Epidermal melanocyte (primary cell): Measurements from ENCODE around the gene MEGF6.
A peak's percentile ranks its signal among the peaks of the same experiment; 100 is the strongest.

Source experiments
- DNase-seq: peaks from one replicate; pipeline ENCODE4 v3.0.0; 2011; ENCODE audit warnings: low spot score; ENCODE audit not compliant: insufficient read length

MEGF6 gene

DNA sequence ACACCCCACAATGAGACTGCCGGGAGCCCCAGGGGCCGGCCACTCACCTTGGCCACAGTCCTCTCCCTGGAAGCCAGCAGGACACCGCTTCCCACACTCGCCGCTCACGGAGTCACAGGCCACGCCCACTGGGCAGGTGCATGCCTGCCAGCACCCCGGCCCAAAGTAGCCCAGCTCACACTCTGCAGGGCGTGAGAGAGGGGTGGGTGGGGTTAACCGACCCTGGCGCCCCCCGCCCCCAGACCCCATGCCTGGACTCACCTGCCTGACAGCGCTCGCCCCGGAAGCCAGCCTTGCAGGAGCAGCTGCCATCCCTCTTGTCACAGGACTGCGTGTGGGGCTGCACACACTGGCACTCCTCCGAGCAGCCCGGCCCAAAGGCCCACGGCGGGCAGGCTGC lies 106.1 kb downstream of the MEGF6 start:
- no peak for DNase-seq

DNA sequence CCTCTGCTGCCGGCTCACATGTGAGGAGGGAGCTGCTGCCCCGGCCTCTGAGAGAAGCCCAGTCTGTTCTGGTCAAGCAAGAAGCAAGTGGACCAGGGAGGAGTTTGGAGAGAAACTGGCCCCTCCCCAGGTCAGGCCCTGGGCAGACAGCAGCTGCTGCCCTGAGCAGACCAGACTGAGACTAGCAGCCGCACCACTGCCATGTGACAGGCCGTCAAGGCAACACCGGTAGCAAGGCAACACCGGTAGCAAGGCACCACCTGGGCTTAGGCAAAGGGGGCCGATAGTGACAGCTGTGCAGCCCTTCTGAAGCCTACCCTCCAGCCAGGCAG lies 106.5 kb downstream of the MEGF6 start:
- DNase-seq: no peak

DNA sequence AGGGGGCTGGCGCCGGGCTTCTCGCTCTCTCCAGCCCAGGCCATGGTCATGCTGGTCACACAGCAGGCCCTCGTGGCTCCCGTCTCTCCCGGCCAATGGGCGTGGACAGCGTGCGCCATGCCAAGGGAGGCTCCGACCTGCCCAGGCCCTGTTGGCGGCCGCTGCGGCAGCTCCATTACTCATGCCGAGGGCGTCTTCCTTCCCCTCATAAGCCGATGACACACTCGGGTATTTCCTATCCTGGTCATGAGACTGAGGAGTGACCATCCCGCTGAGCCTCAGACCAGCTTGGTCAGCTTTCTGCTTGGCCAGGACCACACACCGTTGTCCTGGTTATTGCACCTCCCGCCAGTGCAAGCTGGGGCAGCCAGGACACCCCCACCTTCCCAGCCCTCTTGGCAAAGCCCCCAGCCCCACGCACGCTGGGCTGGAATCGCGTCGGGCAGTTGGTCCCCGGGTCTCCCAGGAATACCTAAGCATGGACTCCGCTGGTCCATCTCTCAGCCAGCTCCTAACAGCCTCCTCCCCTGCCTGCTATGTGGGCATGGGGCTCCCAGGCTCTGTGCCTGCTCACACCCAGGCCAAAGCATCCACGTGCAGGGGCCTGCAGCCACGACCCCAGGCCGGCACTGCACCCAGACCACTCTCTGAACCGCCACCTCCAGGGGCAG lies 107.0 kb downstream of the MEGF6 start:
- DNase-seq: no peak

DNA sequence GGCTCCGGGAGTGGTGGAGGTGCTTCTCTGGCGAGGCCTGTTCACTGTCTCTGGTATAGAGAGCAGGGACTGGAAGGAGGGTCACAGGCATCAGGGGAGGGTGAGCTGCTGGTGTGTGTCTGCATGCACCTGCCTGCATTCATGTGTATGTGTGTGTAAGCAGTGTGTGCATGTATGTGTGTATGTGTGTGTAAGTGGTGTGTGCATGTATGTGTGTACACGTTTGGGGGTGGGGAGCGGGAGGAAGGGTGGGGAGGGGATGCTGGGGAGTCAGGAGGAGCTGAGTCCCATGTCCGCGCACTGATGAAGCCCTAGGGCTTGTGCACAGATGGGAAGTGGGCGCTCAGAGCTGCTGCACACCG lies 107.8 kb downstream of the MEGF6 start:
- DNase-seq: no peak

DNA sequence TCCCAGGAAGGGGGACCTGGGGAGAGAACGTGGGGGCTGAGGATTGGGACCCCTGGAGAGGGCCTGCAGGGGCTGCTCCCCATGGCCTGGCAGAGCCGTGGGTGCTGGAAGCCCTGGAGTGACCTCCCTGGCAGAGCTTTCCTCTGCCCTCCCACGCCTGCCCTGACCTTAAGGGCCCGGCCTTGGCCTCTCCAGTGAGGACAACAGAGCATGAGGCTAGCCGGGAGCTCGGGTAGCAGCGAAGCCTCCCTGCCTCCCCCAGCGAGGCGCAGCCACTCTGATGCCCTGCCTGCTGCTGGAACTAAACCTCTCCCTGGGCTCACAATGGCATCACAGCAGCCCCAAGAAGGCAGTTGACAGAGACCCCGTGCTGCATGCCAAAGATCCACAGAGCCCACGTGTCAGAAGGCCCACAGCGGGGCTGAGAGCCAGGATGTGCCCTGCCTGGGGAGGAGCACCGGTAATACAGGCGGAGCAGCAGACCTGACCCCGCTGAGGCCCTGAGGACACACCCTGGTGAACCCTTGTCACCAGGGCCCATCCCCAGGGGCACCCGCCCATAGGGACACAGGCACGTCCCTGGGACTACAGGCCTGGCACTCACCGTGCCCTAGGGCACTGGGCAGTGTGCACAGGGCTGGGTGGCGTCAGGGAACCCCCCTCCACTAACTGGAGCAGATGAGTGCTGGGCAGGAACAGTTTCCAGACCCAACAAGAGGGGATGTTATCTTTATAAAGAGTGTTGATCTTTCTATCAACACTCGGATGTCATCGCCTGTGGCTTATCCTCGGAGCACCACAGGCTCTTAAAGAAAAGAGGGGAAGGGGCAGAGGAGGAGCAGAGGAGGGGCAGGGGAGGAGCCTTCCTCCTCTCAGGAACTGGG lies 108.4 kb downstream of the MEGF6 start:
- DNase-seq: no peak

DNA sequence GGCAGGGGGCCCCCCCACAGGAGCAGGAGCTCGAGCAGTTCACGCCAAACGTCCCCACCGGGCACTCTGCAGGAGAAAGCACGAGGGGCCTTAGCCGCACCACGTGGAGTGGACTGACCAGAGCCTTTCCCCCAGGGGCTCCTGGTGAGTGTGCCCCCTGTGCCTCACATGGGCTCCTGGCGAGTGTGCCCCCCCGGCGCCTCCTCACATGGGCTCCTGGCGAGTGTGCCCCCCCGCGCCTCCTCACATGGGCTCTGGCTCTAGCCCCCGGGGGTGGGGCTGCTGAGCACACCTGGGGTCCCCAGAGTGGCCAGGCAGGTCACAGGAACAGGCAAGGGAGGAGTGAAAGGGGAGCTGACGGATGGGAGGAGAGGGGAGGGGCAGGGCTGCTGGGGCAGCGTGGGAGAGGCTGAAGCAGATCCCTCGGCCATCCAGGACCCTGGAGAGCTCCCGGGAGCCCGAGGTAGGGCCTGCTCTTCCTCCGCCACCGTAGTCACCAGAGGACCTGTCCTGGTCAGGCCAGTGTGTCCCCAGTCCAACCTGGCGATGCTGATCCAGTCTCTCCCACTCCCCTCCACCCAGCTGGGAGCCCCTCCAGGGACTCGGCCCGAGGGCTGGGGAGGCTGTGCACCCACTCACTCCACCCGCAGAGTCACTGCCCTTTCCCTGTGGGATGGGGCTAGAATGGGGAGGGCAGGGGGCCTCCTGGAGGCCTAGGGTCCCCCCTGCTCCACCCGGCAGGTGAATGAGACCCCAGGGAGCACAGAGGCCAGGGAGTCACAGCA lies 109.3 kb downstream of the MEGF6 start:
- no peak for DNase-seq

DNA sequence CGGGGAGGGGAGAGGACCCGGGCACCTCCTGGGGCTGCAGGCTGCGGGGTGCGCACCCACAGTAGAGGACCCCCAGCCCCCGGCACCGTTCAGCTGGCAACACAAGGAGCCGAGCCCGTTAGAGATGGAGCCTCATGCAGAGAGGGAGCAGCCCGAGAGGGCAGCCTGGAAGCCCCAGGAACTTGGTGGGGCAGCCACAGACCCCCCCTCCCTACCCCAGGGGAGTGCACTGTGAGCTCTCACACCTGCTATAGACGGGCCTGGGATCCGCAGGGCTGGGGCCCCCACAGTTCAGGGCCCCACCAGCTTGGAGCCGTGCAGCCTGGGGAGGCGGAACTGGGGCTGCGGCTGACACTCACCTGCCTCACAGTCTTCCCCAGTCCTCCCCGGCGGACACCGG lies 109.9 kb downstream of the MEGF6 start:
- no peak for DNase-seq

DNA sequence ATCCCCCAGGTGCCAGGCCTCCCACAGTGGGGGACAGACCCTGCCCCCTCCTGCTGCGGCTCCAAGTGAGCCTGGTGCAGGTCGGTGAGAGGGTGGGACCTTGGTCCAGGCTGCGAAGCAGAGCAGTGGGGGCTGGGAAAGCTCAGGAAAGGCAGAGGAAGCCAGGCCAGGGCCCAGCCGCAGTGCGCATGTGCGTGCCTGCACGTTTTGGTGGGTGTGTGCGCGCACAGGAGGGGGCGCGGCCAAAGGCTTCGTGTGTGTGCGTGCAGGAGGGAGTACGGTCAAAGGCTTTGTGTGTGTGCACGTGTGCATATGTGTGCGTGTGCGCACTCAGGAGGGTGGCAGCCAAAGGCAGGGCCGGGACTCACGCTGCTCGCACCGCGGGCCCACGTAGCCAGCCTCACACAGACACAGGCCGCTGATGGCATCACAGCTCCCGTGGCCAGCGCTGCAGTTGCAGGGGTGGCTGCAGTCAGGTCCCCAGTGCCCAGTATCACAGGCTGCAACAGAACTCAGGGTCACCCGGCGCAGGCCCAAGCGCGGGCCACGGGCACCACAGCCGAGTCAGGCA lies 111.0 kb downstream of the MEGF6 start:
- DNase-seq: no peak

DNA sequence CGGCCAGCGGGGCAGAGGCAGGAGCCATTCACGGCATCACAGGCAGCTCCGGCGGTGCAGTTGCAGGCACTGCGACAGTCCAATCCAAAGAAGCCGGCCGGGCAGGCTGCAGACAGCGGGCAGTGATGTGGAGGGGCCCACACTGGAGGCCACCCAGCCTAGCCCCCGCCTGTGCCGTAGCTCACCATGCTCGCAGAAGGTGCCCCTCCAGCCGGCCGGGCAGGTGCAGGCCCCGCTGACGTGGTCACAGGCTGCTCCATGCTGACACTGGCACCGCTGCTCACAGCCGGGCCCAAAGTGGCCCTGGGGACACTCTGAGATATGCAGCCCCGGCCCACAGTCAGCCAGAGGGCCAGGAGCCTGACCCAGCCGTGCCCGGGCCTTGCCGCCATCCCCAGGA lies 111.7 kb downstream of the MEGF6 start:
- DNase-seq: no peak

DNA sequence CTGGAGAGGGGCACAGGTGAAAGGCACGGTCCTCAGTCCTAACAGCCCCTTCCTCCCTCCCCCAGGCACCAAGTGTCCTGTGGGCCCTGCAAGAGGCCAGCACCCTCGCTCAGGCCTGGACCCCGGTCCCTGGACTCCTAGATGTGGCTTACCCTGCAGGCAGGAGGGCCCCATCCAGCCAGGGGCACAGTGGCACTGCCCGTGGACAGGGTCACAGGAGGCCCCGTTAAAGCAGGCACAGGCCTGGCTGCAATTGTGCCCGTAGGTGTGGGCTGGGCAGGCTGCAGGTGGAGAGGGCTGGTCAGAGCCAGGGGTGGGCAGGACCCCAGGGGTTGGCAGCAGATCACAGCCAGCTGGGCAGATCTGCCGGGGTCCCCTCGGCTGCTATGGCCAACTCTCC lies 112.3 kb downstream of the MEGF6 start:
- no peak for DNase-seq

DNA sequence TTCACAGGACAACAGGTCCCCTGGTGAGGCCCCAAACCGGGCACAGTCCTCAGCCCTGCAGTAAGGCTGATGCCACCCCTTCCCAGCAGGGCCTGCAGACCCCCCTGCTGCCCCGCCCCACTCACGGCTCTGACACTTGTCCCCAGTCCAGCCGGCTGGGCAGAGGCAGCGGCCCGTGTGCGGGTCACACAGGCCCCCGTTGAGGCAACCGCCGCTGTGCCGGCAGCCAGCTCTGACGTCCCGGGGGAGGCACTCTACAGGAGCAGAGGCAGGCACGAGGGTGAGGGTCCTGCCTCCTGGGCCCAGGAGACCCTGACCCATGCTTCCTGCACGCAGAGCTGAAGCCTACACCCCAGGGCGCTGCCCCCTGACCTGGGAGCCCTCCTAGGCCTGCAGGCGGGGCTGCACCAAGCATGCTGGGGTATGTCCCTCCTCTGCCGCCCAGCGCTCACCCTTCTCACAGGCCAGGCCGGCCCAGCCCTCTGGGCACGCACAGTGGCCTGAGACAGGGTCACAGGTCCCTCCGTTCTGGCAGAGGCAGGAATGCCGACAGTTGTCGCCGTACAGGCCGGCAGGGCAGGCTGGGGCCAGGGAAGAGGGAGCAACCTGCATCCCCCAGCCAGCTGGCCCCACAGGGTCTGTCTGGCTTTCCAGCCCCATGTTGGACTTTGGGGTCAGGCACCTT lies 112.9 kb downstream of the MEGF6 start:
- DNase-seq: no peak

DNA sequence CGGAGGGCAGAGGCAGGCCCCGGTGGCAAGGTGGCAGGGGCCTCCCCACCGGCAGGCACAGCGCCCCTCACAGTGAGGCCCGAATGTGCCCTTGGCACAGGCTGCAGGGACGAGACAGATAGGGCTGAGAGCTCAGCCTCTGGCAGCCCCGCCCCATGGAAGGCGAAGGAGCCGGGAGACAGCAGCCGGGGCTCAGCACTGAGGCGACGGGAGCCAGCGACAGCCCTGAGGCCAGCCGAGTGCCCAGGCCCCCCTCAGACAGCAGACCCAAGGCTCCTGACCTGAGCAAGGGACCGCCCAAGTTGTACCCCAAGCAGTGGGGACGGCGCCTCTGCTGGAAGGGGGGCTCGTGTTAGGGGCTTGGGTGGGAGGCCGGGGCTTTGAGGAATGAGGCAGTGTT lies 113.8 kb downstream of the MEGF6 start:
- no peak for DNase-seq

DNA sequence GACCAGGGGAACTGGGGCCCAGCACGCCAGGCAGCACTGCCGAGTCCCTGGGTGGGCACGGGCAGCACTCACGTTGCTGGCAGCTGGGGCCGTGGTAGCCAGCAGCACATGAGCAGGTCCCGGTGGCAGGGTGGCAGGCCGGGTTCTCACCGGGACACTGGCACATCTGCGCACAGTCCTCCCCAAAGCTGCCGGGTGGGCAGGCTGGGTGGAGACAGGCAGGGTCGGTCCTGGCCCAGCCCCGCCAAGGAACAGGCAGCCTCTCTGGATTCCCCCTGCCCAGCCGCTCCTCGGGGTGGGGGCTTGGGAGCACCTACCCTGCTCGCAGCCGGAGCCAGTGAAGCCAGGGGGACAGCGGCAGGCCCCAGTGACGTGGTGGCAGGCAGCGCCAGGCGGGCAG lies 114.4 kb downstream of the MEGF6 start:
- no peak for DNase-seq

DNA sequence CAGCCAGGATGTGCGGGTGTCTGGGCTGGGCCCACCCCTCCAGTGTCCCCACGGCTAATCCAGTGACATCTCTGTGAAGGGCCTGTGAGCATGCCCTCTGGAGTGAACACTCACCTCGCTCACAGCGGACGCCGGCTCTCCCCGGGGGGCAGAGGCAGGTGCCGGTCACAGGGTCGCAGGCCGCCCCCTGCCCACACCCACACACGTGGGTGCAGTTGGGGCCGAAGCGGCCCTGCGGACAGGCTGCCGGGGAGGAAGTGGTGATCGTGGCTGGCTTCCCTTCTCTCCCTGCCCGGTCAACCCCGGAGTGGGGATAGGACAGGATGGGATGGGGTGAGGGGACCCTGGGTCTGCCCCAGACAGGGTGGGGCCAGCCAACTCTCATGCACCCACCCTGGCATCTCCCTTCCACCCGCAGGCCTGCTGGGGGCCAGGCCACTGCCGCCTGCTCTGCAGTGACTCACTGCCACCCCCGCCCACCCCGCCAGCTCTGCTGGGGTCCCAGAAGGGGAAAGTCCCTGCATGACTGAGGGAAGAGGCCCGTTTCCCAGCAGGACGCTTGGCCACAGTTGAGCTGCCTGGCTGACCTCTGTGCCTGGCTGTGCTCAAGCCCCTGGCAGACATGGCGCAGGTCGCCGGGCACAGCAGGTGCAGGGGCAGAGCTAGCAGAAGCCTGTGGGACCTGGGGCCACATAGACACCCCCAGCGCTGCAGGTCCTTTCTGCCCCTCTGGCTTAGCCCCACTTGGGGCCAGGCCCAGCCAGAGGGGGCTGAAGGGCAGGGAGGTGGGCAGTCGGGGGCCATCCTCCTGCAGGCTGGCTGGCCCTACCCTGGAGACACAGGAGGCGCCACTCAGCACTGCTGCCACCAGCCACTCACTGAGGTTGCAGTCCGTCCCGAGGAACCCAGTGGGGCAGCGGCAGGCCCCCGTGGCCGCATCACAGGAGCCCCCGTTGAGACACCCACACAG lies 115.2 kb downstream of the MEGF6 start:
- DNase-seq: no peak

DNA sequence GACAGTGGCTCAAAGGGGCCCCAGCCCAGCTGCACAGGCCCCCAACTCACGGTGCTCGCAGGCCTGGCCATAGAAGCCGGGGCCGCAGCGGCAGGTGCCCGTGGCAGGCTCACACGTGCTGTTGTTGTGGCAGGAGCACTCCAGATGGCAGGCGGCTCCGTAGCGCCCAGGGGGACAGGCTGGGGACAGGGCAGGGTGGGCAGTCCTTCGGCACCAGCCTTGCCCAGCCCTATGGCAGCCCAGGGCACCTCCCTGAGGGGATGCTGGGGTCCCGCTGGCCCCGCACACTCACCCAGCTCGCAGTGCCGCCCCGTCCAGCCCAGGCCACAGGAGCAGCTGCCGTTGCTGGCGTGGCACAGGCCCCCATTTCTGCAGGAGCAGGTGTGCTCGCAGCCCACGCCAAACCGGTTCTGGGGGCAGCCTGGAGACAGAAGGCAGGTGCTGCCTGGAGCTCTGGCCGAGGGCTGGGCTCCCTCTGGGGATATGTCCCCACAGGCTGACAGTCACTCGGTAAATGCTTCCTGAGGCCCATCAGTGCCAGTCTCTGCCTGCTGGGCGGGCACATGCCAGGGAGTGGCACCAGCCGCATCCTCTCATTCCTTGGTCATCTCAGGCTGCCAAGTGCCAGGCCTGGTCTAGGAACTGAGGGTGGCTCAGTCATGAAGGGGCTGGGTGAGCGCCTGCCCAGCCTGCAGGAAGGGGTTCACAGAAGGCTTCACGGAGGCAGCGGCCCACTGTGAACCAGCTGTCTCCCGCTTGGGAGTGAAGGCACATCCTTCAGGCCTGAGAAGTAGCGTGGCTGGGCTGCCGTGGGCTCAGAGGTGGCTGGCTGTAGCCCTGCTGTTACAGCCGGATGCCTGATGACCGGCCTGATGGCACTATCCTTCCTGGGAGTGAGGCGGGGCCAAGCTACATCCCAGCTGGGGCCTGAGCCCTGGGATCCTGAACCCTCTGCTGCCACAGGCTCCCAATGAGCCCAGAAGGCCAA lies 116.7 kb downstream of the MEGF6 start:
- no peak for DNase-seq

DNA sequence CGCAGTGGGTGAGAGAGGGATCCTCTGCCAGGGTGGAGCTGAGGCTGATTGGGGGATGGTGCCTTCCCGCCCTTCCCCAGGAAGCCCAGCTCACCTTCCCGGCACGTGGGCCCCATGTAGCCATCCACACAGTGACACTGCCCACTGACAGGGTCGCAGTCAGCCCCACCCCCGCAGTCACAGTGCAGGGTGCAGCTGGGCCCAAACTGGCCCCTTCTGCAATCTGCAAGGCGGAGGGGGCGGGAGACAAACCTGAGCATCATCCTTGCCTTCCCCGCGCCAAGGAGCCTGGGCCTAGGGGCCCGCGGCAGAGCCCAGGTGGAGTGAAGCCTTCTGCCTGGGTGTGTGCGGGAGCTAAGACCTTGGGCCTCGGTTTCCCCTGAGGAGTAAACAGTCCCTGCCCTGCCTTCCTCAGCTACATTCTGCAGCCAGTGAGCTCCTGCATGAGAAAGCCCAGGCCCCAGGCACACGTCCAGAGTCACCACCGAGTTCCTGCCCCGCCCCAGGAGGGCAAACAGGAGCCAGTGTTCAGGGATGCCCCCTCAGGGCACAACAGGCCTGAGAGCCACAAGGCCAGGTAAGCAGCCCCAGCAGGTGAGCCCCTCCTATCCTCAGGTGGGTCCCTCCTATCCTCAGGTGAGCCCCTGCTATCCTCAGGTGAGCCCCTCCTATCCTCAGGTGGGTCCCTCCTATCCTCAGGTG lies 118.6 kb downstream of the MEGF6 start:
- no peak for DNase-seq

DNA sequence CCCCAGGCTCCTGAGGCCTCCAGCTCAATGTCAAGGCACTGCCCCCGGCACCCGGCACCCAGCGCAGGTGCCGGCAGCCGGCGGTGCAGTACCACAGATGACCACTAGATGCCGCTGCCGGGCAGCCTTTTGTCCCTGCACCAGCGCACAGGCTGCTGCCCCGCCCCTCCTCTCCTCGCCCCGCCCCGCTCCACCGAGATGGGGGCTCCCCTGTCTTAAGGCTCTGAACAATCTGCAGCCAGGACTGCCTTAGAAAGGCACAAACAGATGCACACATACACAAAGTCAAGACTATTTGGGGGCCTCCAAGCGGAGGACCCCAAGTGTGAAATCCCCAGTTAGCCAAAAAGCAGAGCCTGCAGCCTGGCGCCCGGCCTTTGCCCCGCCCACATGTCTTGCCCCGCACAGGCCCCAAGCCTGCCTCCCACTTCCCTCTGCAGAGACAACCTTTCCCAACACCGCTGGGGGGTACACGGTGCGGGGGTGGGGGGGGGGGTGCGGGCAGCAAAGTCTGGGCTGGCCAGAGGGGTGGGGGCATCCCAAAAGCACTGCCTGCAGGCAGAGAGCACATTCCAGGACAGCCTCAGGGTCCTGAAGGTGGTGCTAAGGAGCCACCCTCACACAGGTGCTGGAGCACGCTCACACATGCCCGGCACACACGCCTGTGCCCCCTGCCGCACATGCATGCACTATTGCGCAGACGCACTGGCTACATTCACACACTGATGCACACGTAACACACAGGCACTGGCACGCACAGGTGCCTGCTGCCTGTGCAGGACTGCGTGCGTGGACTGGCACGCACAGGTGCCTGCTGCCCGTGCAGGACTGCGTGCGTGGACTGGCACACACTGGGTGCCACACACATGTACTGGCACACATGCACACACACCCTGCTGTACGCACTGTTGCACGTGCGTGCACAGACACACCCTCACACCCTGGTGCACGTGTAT lies 119.7 kb downstream of the MEGF6 start:
- peak; percentile 82 for DNase-seq
